Stomach smooth muscle (tissue), 2 donors: ENCODE results near the gene SDF4.

Source experiments
- H3K27ac ChIP-seq: one replicate; pipeline ENCODE4 v1.7.0; 2013; ENCODE audit warnings: mild to moderate bottlenecking, low read length, inconsistent platforms
- H3K27me3 ChIP-seq, 2 donors: one replicate each; pipeline ENCODE4 v1.7.0; 2013; ENCODE audit warnings: low read length in 2 of 2; ENCODE audit not compliant: insufficient read depth in 2 of 2, control insufficient read depth in 1 of 2
- H3K36me3 ChIP-seq, 2 donors: one replicate each; pipeline ENCODE4 v1.7.0; 2013; ENCODE audit warnings: low read length in 2 of 2; ENCODE audit not compliant: control insufficient read depth in 2 of 2, insufficient read depth in 2 of 2
- H3K4me1 ChIP-seq: one replicate; pipeline ENCODE4 v1.7.0; 2013; ENCODE audit warnings: low read length; ENCODE audit not compliant: control insufficient read depth, insufficient read depth
- H3K4me3 ChIP-seq, 2 donors: one replicate each; pipeline ENCODE4 v1.7.0; 2013; ENCODE audit warnings: low read length in 2 of 2
- H3K9ac ChIP-seq, 2 donors: one replicate each; pipeline ENCODE4 v1.7.0; 2013; ENCODE audit warnings: low read length in 2 of 2, mild to moderate bottlenecking in 1 of 2
- H3K9me3 ChIP-seq, 2 donors: one replicate each; pipeline ENCODE4 v1.7.0; 2013; ENCODE audit warnings: low read length in 2 of 2; ENCODE audit not compliant: control insufficient read depth in 2 of 2
- donor health status: healthy.
- donor health status: Pancreatic carcinoma.

SDF4 gene, protein sequence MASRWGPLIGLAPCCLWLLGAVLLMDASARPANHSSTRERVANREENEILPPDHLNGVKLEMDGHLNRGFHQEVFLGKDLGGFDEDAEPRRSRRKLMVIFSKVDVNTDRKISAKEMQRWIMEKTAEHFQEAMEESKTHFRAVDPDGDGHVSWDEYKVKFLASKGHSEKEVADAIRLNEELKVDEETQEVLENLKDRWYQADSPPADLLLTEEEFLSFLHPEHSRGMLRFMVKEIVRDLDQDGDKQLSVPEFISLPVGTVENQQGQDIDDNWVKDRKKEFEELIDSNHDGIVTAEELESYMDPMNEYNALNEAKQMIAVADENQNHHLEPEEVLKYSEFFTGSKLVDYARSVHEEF

DNA sequence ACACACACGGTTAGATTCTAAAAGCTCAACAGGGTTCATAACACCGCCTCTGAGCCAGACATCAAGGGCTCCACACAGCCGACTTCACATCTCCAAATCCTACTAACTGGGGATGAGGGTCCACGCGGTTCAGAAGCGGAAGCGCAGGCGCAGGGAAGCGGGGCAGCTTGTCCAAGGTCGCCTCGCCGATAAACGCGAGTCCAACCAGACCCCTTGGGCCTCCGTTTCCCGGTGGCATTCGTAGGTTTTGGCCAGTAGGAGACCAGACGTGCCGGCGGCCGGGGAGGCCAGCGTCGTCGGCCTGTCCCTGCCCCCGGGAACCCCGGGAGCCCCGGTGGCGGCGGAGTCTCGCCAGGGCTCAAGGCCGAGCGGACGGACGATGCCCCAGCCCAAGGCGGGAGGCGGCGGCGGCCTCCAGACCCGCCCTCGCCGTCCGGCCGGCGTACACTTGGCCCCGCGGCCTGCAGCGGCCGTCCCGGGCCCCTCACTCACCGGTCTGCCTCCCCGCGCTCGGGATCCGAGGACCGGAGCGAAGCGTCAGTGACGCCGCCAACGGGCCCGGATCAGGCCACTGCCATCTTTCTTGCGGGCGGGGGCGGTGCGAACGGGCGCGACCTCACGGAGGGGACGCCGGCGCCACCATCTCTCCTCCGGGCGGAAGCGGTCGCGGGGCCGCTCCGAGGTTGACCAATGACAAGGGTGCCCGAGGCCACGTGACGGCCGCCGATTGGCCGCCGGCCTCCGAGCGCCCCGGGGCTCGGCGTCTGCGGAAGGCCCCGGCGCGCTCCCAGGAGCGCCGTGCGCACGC, at the start of gene SDF4:
SDF4 (minus strand) TSS at position 602 of the 808 bp plus-strand sequence. CDS start 3,229 bp downstream, outside the sequence.
- H3K4me1 ChIP-seq: peaks cover 38% of the 10 kb centered on the region
- H3K27ac ChIP-seq: peak within 1 kb of the TSS; percentile 76
- H3K36me3 ChIP-seq: peaks cover 5 to 20% of the 10 kb centered on the region in 2 donors
- H3K27me3 ChIP-seq: no peaks in the 10 kb centered on the region
- peak within 1 kb of the TSS; percentile 81 to 93 for H3K9ac ChIP-seq
- H3K9me3 ChIP-seq: no peaks in the 10 kb centered on the region
- peak within 1 kb of the TSS; percentile 68 to 96 for H3K4me3 ChIP-seq

- Histone ChIP-seq H3K4me1 (no peaks in the 10 kb centered on the region), H3K36me3 (no peaks in the 10 kb centered on the region), H3K4me3 (no peak overlapping the region), H3K27me3 (peaks cover 0 to 8% of the 10 kb centered on the region in 2 donors), H3K9me3 (no peaks in the 10 kb centered on the region), H3K9ac (no peak overlapping the region), H3K27ac (no peak overlapping the region)
Measured at GRCh38 chr1:1280782-1281481, 49.1 kb upstream of the SDF4 start.

DNA sequence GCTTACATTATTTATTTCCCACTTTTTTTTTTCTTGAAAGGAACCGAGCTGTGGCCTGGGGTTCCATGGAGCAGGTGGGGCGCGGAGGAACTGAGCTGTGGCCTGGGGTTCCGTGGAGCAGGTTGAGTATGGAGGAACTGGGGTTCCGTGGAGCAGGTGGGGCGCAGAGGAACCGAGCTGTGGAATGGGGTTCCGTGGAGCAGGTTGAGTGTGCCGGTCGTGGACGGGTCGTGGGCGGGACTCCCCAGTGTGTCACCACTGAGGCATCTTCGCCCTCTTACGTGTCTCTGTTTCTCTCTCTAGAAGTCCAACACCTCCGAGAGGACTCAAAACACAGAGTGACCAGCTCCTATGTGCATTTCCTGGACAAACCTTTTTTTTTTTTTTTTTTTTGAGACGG, 47.2 kb upstream of the SDF4 start:
- Histone ChIP-seq H3K27me3 (no peaks in the 10 kb centered on the region), H3K4me3 (no peak overlapping the region), H3K27ac (no peak overlapping the region)

GRCh38 chr1:1278620-1279019, 46.8 kb upstream of the SDF4 start:
- Histone ChIP-seq H3K27ac (no peak overlapping the region), H3K27me3 (no peaks in the 10 kb centered on the region), H3K4me1 (peaks cover 10% of the 10 kb centered on the region), H3K4me3 (no peak overlapping the region), H3K9me3 (no peaks in the 10 kb centered on the region), H3K9ac (no peak overlapping the region), H3K36me3 (no peaks in the 10 kb centered on the region)

More for the DNA sequence above, 47.2 kb upstream of the SDF4 start:
- Histone ChIP-seq H3K4me1 (peaks cover 9% of the 10 kb centered on the region), H3K9ac (no peak overlapping the region), H3K9me3 (no peaks in the 10 kb centered on the region), H3K36me3 (no peaks in the 10 kb centered on the region)

DNA sequence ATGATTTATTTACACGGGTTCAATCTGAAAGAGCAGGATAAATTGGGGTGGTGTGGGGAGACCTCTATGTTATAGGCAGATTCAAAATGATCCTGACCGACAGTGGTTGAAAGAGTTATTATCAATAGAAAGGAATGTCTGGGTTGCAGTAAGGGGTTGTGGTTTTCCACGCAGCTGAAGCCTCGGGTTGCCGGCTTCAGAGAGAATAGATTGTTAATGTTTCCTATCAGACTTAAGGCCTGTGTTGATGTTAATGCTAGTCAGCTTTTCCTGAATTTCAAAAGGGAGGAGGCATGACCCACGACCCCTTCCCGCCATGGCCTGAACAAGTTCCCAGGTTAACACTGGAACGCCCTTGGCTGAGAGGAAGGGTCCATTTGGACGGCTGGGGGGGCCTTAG, 44.0 kb upstream of the SDF4 start:
- peaks cover 0 to 2% of the 10 kb centered on the region in 2 donors for H3K36me3 ChIP-seq
- H3K27me3 ChIP-seq: no peaks in the 10 kb centered on the region
- H3K4me3 ChIP-seq: no peak overlapping the region
- peaks cover 33% of the 10 kb centered on the region for H3K4me1 ChIP-seq
- no peak overlapping the region for H3K9ac ChIP-seq
- no peaks in the 10 kb centered on the region for H3K9me3 ChIP-seq
- no peak overlapping the region for H3K27ac ChIP-seq

GRCh38 chr1:1274931-1275431, 43.2 kb upstream of the SDF4 start:
- peak overlapping the region; percentile 79 to 90 for H3K4me3 ChIP-seq
- H3K27ac ChIP-seq: no peak overlapping the region
- no peaks in the 10 kb centered on the region for H3K27me3 ChIP-seq
- peaks cover 41% of the 10 kb centered on the region for H3K4me1 ChIP-seq
- H3K36me3 ChIP-seq: peaks cover 0 to 2% of the 10 kb centered on the region in 2 donors
- H3K9ac ChIP-seq: peak overlapping the region in 1 of 2 donors; percentile 71
- no peaks in the 10 kb centered on the region for H3K9me3 ChIP-seq

DNA sequence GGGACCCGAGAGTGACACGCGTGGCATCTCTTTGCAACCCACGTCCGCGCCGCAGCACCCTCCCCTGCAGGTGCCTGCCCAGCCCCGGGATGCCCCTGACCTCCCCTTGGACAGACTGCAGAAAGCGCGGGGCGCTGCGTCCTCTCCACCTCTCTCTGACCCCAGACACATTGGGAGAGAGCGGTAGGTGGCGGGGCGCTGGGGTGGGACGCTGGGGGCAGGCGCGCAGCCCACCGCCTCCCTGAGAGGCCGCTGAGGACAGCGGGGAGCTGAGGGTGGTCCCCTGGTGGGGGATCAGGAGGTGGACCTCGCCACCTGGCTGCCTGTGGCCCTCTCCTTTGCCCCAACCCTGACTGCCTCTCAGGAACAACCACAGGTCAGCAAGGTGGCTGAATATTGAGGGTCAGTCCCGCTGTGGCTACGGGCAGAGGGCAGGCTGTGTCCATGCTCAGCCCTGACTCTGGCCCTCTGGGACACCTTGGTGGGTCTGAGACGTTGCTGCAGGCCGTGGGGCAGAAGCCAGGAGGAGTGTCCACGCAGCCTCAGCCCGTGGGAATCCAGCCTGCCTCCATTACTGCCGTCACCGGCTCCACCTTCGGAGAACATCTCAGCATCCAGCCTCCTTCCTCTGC, 42.6 kb upstream of the SDF4 start:
- H3K27ac ChIP-seq: no peak overlapping the region
- H3K4me3 ChIP-seq: peak overlapping the region; percentile 79 to 90
- H3K27me3 ChIP-seq: no peaks in the 10 kb centered on the region
- H3K36me3 ChIP-seq: peaks cover 0 to 2% of the 10 kb centered on the region in 2 donors
- H3K9me3 ChIP-seq: no peaks in the 10 kb centered on the region
- H3K9ac ChIP-seq: peak overlapping the region; percentile 60 to 71
- H3K4me1 ChIP-seq: peaks cover 44% of the 10 kb centered on the region

- peak within 1 kb of the TSS; percentile 80 to 92 for H3K9ac ChIP-seq
- H3K27ac ChIP-seq: no peak within 1 kb of the TSS
- H3K27me3 ChIP-seq: no peaks in the 10 kb centered on the region
- peaks cover 44% of the 10 kb centered on the region for H3K4me1 ChIP-seq
- peaks cover 0 to 2% of the 10 kb centered on the region in 2 donors for H3K36me3 ChIP-seq
- peak within 1 kb of the TSS; percentile 90 to 95 for H3K4me3 ChIP-seq
- no peaks in the 10 kb centered on the region for H3K9me3 ChIP-seq
Measured at GRCh38 chr1:1273512-1274298, 41.9 kb upstream of the SDF4 start, which contains the start of gene UBE2J2. UBE2J2 (minus strand) TSS chr1:1273854; CDS start chr1:1267992, 5,862 bp downstream.

DNA sequence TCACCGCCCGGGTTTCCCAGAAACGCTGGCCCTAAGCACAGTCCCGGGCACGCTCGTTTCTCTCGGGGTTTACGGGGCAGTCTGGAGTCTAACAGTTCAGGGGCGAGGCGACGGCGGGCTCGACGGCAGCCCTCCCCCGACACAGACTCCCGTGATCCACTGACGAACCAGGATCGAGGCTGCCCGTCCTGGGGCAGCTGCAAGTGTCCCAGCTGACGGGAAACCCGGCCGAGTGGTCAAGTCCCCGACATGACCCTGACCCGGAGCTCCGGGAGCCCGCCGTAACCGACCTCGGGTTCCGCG, 41.4 kb upstream of the SDF4 start:
- H3K4me1 ChIP-seq: peaks cover 44% of the 10 kb centered on the region
- H3K36me3 ChIP-seq: peaks cover 0 to 5% of the 10 kb centered on the region in 2 donors
- H3K27me3 ChIP-seq: no peaks in the 10 kb centered on the region
- peak overlapping the region; percentile 90 to 95 for H3K4me3 ChIP-seq
- H3K9ac ChIP-seq: peak overlapping the region; percentile 80 to 92
- no peak overlapping the region for H3K27ac ChIP-seq
- H3K9me3 ChIP-seq: no peaks in the 10 kb centered on the region
